Right lobe of liver (tissue), 4 donors: ENCODE measurements around the gene RAB3A.

ENCODE experiments used
- CTCF ChIP-seq, 4 donors: fragments of 200-600 bp in 3 of 4; fragments of 450-650 bp in 1 of 4; IDR thresholded peaks; one replicate each; pipeline versions ENCODE4 v1.5.1 to v1.8.0; 2016 to 2022; ENCODE audit warnings: antibody characterized with exemption in 4 of 4, mild to moderate bottlenecking in 2 of 4
- POLR2A ChIP-seq: fragments of 450-650 bp; IDR thresholded peaks from one replicate; pipeline ENCODE4 v1.6.1; 2017; ENCODE audit warnings: antibody characterized with exemption, mild to moderate bottlenecking
- donor health status: DM: no; HTN: no; CAD: no.
- donor health status: DM: no; HTN: no; CAD: no.
- donor health status: DM: no; HTN: yes; CAD: no.

GRCh38 chr19:18191640-18192062, 12.2 kb downstream of the RAB3A start:
- TF ChIP-seq CTCF (IDR thresholded peaks at IDR 0.05) (no peak), POLR2A (no peak)
